HFF-Myc (cell line): ENCODE results near the gene DPY19L3.

Source experiments
- DNase-seq: peaks from one replicate; pipeline ENCODE4 v3.0.0-alpha.2; 2011; ENCODE audit warnings: low read depth; ENCODE audit errors: extremely low read depth
- H3K4me3 ChIP-seq: replicated peaks from 2 replicates; pipeline ENCODE4 v1.5.1; 2011; ENCODE audit warnings: low read depth, mild to moderate bottlenecking, control low read depth, low read length
- TF ChIP-seq, protein P1 (sequence below): IDR thresholded peaks from 2 replicates; pipeline ENCODE4 v1.5.1; 2012; ENCODE audit warnings: mild to moderate bottlenecking, low read depth, low read length, control low read depth; ENCODE audit errors: missing control alignments

Gene DPY19L3

DNA sequence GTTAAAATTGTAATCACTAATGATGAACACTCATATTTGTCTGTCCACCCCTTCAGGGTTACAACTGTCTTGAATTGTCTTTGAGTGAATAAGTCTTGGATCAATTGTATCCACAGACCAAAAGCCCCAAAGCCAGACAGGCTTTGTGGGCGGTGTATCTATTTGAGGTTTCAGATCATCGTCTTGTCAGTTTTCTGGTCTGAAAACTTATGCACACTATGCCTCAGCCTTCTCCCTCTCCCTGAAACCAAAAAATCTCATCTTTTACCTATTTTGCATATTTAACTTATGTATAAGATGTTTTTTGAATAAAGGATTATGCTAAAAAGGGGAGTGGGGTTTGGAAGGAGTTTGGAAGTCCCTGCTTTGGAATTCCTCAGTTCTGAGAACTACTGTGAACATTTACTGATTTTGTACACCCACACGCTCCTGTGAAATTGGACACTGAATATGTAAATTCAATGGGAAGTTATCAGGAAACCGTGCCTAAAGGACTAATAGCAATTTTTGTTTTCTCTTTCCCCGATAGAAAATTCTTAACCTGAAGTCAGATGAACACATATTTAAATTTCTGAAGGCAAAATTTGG, 52.1 kb downstream of the DPY19L3 start:
- TF ChIP-seq, protein P1, sequence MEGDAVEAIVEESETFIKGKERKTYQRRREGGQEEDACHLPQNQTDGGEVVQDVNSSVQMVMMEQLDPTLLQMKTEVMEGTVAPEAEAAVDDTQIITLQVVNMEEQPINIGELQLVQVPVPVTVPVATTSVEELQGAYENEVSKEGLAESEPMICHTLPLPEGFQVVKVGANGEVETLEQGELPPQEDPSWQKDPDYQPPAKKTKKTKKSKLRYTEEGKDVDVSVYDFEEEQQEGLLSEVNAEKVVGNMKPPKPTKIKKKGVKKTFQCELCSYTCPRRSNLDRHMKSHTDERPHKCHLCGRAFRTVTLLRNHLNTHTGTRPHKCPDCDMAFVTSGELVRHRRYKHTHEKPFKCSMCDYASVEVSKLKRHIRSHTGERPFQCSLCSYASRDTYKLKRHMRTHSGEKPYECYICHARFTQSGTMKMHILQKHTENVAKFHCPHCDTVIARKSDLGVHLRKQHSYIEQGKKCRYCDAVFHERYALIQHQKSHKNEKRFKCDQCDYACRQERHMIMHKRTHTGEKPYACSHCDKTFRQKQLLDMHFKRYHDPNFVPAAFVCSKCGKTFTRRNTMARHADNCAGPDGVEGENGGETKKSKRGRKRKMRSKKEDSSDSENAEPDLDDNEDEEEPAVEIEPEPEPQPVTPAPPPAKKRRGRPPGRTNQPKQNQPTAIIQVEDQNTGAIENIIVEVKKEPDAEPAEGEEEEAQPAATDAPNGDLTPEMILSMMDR: no peak
- DNase-seq: no peak
- H3K4me3 ChIP-seq: no peak overlapping the region

DNA sequence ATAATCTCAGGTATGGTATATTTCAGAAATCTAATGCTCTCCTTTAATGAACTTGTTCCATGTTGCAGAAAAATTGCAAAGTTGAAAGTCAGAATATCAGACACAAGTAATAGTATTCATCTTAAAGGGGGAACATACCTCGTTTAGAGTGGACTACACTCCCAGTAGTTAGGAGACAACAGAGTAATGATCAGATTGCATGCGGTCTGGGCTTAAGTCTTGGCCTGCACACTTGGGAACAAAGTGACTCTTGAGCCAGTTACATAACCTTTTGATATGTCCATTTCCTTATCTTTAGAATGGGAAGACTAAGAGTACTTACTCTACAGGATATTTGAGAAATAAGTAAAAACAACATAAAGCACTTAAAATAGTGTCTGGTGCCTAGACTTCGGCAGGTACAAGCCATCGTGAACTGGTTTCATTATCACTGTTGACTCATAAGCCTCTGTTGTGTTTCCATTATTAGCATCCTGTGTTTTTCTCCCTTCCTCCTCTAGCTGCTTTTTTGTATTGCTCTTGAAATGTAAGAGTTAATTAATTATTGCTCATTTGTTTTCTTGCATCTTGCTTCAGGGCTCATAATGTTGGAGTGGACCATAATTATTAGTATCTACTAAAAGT, 53.0 kb downstream of the DPY19L3 start:
- DNase-seq: no peak
- no peak overlapping the region for H3K4me3 ChIP-seq
- TF ChIP-seq, protein P1: no peak

DNA sequence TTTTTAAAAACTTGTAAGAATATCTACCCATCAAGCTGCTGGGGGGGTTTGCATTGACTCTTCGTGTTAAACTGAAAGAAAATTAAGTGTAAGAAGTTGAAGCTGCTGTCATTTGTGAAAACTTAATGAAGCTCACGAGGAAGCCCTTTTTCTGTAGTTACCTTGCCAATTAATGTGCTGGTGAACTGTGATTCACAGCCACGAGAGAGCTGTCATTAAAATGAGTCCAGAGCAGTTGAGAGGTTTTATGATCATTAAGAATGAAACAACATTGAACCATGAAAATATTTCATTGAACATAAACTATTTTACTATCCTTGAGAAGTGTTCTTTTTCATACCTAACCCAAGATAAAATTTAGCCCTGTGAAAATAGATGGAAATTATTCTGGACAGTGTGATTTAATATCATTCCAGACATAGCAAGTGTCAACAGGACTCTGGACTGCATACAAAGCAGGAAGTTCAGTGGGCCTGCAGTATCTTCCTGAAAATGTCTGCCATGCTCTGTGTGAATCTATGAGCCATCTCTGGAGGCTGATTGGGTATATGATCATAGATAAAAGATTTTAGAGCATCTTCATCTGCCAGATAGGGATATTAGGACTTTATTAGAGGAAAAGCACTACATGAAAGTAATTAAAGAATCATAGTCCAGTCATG, 53.8 kb downstream of the DPY19L3 start:
- TF ChIP-seq, protein P1: no peak
- DNase-seq: no peak
- no peak overlapping the region for H3K4me3 ChIP-seq

DNA sequence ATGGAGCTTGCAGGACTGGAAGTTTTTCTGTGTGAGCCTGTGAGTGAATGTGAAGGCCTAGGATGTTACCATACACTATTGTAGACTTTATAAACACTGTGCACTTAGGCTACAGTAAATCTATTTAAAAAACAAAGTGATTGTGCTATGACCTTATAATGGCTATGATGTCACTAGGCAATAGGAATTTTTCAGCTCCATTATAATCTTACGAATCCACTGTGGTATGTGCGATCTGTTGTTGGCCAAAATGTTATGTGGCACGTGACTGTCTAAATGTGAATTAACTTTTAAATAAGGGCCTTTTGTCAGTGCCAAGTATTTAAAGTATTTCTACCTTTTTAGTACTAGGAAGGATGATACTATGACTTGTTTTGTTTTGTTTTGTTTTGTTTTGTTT, 54.9 kb downstream of the DPY19L3 start:
- no peak for DNase-seq
- no peak overlapping the region for H3K4me3 ChIP-seq

DNA sequence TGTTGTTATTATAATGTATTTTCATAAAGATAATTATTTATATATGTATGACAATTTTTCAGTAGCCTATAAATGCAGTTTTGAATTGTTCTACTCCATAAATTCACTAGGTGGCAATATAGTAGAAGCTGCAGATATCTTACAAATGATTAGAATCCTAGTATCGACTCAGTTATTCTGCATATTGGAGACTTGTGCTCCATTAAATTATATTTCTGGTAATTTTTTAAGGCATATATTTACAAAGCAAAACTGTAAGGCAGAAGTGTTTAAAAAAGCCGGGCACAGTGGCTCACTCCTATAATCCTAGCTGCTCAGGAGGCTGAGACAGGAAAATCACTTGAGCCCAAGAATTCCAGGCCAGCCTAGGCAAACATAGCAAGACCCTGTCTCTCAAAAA, 58.7 kb downstream of the DPY19L3 start:
- H3K4me3 ChIP-seq: no peak overlapping the region
- no peak for DNase-seq
- TF ChIP-seq, protein P1: peak; percentile 26

More for the DNA sequence above, 54.9 kb downstream of the DPY19L3 start:
- TF ChIP-seq, protein P1: no peak

DNA sequence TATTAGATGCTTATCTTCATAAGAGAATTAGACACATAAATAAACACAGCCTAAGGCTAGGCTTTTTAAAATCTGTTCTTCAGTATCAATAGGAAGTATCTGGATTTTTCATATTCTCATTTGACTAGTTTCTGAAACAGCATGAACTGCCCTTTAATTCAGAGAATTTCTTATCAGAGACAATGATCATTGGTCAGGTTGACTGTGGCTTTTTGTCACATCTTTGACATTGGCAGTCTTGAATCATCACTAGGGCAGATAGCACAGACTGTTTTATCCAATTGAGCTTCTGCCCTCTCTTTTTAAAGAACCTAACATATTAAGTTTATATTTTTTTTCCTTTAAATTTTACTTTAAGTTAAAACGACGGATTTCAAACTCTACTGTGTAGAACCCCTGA, 59.6 kb downstream of the DPY19L3 start:
- H3K4me3 ChIP-seq: no peak overlapping the region
- TF ChIP-seq, protein P1: no peak
- DNase-seq: no peak
